Stimulated activated CD8-positive, alpha-beta memory T cell treated with anti-CD3 and anti-CD28 coated beads, Interleukin-15, amount 100 ng/mL, for 48 hours (primary cell): ENCODE data around the gene CCDC28A.
"Not testable (repeated sequence)": the region's sequence is repeated elsewhere in the genome, so short reads cannot be mapped to it uniquely, and the experiment has no call there.

Experiments
- DNase-seq, 2 donors: peaks; one replicate each; pipeline ENCODE4 v3.0.0-alpha.2; 2020; ENCODE audit warnings: low read depth in 2 of 2

Gene CCDC28A

DNA sequence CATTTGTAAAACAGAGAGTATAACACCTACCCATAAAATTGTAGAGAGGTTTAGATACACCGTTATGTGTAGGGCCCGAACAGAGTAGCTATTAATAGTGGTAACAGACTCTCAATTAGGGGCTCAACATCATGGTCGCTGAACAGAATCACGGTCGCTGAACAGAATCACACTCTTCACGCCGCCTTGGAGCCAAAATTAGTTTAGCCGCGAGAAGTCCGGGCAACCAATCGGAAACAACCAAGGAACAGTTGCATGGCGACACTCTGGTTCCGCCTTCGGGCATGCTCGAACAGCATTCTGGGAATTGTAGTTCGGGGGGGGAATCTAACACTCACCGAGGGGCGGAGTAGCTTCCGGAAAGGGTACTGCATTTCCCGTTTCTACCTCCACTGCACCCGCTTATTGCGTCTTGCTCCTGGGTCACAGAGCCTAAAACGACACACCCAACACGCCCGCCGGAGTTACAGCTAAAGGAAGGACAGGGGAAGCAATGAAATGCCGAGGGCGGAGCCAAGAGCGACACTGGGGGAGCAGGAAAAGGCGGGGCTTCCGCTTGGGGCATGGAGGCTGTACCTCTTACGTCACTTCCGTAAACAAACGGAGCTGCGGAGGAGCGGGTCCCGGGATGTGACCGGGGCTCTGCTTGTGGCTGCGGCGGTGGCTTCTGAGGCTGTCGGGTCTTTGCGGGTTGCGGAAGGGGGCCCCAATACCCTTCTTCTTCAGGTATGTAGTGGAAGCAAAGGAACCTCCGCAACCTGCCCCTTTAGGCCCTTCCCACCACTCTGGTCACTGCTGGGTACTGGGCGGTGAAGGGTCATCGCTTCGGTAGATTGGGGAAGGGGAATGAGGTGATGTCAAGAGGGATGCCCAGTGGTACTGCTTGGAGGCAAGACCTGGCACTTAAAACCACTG is at the start of gene CCDC28A:
Gene CCDC28A, plus strand, starts transcription at position 593 of the 915 bp plus-strand sequence. CDS start 2,352 bp downstream, outside the sequence.
- peak; percentile 82 to 85 for DNase-seq

DNA sequence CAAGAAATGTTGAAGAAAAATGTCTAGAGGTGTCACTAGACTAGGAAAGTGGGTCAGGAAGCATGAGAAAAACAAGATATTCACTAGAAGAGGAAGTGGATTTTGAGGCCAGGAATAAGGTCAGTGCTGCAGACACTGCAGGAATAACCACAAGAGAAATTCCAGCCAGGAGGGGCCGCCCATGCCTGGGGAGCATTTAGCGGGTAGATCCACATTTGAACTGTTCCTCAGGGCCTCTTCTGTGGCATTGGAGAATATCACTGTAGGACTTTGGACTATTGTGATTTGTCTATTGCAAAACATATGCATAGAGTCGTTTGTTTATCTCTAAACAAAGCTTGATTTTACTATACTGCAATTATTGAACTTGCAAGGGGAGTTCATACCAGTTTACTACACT is 49.6 kb upstream of the CCDC28A start:
- DNase-seq, result no peak

DNA sequence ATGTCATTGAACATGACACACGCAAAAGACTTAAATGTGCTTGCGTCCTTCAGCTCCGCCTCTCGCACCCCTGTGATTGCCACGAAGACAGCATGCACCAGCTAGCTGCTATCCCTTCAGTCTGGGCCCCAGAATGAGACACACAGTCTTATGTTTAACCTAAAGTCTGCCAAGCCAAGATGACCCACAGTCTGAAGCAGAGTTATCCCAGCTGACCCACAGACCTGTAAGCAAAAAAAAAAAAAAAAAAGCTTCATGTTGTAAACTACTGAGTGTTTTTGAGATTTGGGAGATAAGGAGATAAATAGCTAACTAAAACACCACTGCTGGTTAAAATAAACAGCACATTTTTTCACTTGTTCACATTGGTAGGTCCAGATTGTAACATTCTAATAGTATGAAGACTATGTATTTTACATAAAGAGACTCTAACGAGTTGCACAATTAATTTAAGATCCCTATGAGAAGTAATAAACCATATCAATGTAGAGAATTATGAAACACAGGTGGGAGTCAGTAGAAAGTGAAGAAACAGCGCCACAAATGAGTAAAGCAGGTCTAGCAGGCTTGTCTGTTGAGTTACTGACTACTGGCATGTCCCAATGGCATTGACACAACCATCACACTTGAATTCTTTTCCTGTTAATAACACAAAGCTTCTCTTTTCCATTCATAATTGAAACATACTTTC is 47.4 kb upstream of the CCDC28A start:
- no peak for DNase-seq

DNA sequence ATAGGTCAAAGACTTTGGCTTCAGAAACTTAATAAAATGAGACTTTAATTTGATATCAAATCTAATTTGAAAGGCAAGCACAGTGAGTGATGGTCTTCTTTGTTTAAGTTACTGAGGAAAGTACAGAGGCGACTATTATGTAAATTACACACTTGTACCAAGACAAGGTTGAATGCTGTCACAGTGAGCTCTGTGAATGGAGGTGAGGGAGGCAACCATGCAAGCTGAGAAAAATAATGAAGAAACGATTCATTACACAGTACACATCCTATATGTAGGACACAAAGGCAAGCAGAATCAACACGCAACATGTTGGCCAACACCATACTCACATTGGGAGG is 46.8 kb upstream of the CCDC28A start:
- no peak for DNase-seq

DNA sequence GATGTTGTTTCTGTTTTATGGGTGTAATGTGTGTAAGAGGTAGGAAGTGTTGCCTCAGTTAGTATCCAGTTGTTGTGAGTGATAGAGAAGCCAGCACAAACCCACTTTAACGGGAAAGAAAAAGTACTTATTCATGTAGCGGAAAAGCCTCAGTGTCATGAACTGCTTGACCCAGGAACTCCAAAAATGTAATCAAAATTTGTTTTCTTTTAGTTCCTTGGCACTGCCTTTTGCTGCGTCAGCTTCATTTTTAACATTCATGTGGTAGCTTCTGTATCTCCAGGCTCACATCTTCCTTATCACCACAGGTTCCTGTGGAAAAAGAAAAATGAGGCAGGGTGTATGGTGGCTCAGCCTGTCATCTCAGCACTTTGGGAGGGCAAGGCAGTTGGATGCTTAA is 46.4 kb upstream of the CCDC28A start:
- DNase-seq, result no peak

DNA sequence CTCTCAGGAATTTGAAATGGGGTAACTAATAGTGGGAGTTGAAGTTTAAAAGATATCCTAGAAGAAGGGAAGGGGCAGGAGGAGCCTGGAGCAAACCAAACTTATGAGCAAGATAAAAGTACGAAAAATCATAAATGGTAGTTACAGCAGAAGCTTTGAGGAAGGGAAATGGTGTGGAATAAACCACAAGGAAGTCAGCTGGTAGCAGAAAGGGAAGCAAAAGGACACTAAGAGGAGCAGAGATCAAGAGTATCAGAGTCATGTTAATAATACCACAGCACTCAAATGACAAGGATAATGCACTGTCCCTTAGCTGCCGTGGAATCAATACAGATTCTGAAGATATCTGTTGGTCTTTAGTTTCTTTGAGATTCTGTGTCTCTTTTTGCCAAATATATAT is 44.9 kb upstream of the CCDC28A start:
- DNase-seq, result no peak

DNA sequence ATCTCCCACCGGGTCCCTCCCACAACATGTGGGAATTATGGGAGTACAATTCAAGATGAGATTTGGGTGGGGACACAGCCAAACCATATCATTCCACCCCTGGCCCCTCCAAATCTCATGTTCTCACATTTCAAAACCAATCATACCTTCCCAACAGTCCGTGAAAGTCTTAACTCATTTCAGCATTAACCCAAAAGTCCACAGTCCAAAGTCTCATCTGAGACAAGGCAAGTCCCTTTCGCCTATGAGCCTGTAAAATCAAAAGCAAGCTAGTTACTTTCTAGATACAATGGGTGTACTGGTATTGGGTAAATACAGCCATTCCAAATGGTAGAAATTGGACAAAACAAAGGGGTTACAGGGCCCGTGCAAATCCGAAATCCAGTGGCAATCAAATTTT is 43.5 kb upstream of the CCDC28A start:
- DNase-seq, result not testable (repeated sequence)

DNA sequence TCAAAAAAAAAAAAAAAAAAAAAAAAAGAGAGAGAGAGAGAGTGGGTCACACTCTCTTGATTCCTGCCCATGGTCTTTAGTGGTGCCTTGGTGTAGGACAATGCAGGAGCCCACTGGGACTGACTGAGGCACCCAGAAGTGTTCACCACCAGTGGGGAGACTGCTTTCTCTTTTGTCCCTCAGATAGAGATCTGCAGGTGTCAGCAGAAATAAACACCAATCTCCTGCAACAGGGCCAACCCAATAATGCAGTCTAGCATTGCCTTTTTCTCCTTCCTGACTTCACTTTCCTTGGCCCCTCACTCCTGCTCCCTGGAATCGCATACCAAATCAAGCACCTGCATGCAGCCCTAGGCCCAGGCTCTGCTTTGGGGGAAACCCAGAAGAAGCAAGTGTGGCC is 39.0 kb upstream of the CCDC28A start:
- DNase-seq, result no peak

DNA sequence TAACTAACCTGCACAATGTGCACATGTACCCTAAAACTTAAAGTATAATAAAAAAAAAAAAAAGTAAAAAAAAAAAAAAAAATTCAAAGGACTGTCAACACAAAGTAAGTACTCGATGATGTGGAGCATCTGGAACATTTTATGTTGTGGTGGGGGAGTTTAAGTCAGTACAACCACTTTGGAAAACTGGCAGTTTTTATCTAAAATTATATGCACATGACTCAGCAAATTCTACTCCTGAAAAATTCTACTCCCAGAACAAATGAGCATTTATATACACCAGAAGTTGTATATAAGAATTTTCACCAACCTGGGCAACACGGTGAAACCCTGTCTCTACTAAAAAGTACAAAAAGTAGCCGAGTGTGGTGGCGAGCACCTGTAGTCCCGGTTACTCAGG is 36.9 kb upstream of the CCDC28A start:
- no peak for DNase-seq

DNA sequence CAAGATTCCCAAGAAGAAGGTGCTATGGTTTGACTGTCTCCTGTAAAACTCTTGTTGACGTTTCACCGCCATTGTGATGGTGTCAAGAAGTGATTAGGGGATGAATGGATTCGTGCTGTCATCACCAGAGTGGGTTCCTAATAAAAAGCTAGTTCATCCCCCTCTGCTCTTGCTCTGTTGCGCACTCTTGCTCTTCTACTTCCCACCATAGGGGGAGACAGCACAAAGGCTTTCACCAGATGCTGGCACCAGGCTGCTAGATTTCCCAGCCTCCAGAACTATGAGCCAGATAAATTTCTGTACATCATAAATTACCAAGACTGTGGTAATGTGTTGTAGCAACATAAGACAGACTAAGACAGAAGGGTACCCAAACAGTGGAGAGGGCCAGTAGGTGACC is 21.6 kb upstream of the CCDC28A start:
- DNase-seq, result no peak

DNA sequence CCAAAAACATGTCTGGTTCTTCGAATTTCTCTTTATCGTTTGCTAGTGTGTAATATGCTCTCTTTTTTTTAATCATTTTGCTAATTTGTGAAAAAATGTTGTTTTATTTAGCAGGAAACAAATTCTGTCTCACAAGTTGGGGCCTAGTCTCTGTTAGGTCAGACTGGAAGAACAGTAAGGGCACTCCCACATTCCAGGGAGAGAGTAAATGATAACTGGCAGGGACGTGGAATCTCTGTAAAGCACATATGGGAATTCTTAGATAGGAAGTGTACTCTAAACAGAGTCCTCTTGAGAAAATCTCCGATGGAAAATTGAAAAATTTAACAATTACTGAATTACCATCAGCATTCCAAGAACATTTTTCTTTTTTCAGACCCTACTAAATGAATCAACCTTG is 16.4 kb upstream of the CCDC28A start:
- DNase-seq, result no peak

DNA sequence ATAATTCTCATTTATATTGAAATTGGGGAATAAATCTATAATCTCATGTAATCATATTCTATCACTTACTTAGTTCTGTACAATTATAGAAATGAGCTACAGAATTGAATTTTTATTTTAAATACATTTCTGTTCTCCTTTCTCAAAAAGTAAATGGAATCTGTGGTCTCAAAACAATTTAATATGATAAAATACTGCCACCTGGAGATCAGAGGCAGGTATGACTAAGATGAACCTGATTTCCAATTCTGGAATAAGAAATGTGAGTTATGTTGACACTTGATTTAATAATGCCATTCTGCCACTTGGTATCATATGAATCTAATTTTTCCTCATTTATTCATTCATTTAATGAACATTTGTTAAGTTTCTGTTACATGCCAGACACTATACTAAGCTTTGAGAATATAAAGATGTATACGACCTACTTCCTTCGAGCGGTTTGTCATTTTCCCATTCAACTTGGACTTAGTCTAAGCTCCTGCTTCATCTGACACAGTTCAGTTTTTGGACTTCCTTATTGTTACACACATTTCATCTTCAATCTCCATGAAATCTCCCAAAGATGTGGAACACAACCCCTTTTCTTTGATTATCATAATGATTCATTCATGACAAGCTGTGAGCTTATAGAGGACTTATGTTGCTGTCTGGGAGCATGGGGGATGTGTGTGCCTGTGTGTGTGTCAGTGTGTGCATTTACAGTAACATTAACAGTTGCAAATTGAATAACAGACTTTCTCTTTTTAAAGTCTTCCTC is 7.5 kb upstream of the CCDC28A start:
- no peak for DNase-seq

DNA sequence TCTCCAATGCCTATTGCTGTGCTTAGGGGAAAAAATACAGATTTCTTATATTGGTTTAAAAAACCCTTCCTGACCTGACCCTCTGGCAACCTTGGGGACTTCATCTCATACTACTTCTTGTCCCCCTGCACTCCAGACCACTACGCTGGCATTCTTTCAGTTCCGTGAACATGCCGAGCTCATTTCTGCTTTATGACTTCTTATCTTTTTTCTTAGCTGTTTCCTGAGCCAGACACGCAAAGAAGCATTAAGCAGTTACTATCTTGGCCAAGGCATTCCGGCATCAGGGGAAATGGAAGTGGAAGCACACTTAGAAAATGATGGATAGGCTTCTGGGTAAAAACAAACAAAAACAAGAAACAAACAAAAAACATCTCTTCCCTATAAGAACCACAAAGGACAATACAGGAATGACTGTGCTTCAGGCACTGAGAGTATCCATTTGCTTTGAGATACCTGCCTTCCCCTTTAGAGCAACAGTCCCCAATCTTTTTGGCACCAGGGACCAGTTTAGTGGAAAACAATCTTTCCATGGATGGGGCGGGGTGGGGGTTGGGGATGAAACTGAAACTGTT is 4.4 kb upstream of the CCDC28A start:
- DNase-seq, result no peak

DNA sequence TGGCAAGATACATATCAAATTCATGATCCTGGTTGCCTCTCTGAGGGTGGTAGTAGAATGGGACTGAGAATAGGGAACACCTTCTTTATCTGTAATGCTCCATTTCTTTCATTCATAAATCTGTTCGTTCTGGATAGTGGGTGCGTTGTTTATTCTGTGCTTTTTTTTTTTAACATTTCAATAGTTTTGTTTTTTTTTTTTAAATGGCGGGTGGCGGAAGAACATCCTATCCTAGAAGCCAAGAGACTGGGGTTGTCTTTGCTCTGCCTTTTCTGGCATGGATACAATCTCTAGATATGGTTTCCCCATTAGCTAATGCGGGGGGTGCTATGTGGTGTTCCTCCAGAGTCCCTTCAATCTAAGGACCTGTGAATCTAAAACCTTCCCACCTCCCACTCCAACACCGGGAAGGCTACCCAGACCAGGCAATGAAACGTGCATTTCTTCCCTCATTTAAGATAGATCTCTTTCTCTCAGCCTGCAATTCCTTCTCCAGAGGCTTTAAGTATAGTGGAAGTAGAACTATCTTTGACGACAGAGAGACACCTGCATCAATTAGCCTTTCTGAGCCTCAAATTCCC is 883 bp upstream of the CCDC28A start:
- no peak for DNase-seq

DNA sequence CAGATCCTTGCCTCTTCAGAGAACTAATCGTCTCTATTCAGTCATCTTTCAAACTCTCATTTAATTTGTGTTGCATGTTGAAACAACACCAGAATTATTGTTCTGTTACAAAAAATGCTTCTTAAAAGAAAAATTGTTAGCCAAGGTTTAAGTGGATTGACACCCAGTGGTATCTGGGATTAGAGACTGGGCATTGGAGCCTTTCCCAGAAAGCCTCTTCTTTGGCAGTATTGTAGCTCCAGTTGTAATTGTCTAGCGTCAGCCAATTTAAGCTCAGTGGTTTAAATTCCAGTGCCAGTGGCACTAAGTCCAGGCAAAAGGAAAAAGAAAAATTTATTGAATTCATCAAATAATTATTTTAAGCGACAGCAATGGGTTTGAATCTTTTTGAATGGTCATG is 801 bp downstream of the CCDC28A start:
- DNase-seq, result no peak

DNA sequence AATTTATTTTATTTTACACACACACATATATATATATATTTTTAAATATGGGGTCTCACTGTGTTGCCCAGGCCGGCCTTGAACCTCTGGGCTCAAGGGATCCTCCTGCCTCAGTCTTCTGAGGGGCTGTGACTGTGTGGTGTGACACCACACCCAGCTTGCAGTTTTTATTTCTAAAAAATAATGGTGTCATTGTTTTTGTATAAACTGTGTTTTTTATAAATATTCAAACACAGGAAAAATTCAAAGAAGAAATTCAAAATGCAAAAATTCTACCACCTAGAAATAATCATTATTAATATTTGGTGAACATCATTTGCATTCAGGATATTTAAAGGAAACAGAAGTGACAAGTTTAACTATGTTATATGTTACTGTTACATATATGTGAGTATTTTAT is 3.1 kb downstream of the CCDC28A start:
- DNase-seq, result no peak

DNA sequence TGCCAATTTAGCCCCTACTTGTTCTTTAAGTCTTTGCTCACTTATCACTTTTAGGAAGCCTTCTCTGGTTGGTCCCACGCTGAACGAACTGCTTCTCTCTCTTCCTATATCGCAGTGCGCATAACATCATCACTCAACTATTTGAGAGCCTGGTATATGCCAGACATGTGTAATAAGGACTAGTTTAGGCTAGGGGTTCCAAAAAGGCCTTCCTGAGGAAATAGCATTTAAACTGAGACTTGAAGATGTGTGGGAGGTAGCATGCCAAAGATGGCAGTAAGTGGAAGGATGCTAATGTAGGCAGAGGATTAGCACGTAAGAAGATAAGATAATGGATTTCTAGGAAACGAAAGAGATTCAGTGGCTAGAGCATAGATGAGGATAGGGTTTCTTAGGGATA is 4.8 kb downstream of the CCDC28A start:
- no peak for DNase-seq

DNA sequence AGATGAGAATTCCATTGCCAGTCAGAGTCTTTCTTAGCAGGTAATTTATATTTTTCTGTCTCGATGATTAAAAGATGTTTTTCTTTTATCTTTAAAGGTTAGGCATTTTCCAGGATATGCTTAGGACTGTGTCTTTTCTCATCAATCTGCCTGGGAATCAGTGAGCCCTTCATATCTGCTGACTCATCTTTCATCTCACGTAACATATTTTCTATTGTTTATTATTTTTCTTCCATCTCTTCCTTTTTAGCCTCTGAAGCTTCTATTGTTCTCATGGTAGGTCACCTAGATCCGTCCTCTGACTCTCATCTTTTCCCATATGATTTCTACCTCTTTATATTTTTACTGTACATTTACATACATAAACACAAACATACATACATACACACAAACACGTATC is 8.7 kb downstream of the CCDC28A start:
- DNase-seq, result no peak

DNA sequence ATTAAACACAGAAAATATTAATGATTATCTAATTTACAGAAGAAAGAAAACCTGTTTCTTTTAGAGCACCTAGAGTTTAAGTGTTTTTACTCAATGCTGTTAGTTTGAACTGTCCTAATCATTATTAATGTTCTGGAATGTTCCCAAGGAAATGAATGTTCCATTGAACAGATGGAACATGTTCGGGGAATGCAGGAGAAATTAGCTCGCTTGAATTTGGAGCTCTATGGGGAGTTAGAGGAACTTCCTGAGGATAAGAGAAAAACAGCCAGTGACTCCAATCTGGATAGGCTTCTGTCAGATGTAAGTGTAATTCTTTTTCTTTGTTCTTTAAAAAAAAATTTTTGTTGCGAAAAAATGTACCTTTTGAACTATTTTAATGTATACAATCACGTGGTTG is 11.5 kb downstream of the CCDC28A start:
- DNase-seq, result no peak

DNA sequence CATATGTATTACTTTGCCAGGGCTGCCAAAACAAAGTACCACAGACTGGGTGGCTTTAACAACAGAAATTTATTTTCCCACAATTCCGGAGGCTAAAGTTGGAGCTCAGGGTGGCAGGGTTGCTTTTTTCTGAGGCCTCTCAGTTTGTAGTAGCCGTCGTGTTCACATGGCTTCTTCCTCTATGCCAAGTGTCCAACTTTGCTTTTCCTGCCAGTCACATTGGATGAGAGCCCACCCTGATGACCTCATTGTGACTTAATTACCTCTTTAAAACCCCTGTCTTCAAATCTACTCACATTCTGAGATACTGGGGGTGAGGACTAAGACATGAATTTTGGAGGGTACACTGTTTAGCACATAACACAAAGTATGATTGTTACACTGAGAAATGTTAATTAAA is 12.4 kb downstream of the CCDC28A start:
- no peak for DNase-seq

DNA sequence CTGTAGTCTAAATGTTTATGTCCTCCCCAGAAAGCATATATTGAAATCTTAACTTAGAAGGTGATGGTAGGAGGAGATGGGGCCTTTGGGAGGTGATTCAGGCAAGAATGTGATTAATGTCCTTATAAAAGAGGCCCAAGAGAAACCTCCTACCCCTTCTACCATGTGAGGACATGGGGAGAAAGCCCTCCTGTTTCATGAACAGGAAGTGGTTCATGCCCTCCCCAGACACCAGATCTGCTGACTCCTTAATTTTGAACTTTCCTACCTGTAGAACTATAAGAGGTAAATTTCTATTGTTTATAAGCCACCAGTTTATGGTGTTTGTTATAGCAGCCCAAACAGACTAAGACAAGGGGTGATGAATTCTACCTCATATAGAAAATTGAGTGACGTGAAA is 13.6 kb downstream of the CCDC28A start:
- no peak for DNase-seq
